GM19238 (cell line): ENCODE results near the gene MYL6.
"Not testable (repeated sequence)": the region's sequence is repeated elsewhere in the genome, so short reads cannot be mapped to it uniquely, and the experiment has no call there.

Source experiments
- DNase-seq: peaks from one replicate; pipeline ENCODE4 v3.0.0; 2011; ENCODE audit warnings: low spot score; ENCODE audit not compliant: insufficient read length

MYL6 gene

GRCh38 chr12:56189099-56189917 lies 31.1 kb downstream of the MYL6 start, which contains the start of gene SMARCC2:
Gene SMARCC2 (minus strand): TSS chr12:56189483. CDS start chr12:56189461, 22 bp downstream.
- DNase-seq: peak; percentile 91

GRCh38 chr12:56189918-56190694 lies 31.9 kb downstream of the MYL6 start:
- DNase-seq: peak; percentile 65

GRCh38 chr12:56190695-56191155 lies 32.6 kb downstream of the MYL6 start:
- no peak for DNase-seq

GRCh38 chr12:56192582-56192981 lies 34.4 kb downstream of the MYL6 start:
- DNase-seq: no peak

GRCh38 chr12:56193025-56193578 lies 34.9 kb downstream of the MYL6 start:
- peak; percentile 45 for DNase-seq

GRCh38 chr12:56196818-56197550 lies 38.8 kb downstream of the MYL6 start:
- not testable (repeated sequence) for DNase-seq

- DNase-seq: no peak
Measured at GRCh38 chr12:56197921-56198635, 39.9 kb downstream of the MYL6 start.

GRCh38 chr12:56198836-56199235 lies 40.7 kb downstream of the MYL6 start:
- no peak for DNase-seq

- no peak for DNase-seq
Measured at GRCh38 chr12:56202366-56202765, 44.2 kb downstream of the MYL6 start.

- no peak for DNase-seq
Measured at GRCh38 chr12:56202838-56203237, 44.7 kb downstream of the MYL6 start.

GRCh38 chr12:56204275-56204674 lies 46.1 kb downstream of the MYL6 start:
- no peak for DNase-seq

GRCh38 chr12:56205445-56205844 lies 47.3 kb downstream of the MYL6 start:
- no peak for DNase-seq

- DNase-seq: no peak
Measured at GRCh38 chr12:56206452-56207166, 48.5 kb downstream of the MYL6 start.

- no peak for DNase-seq
Measured at GRCh38 chr12:56208006-56208405, 49.8 kb downstream of the MYL6 start.
